ENCODE data around the gene DNAJC25. TPM values are rescaled to one million over a fixed set of nuclear protein-coding genes. Genes with fewer than 3 reads are reported as not detected.

The DNAJC25 gene
- polyA plus RNA-seq, 2 of the 4 experiments (the other 2 are of a cell fraction), result 8.6 to 12.1 TPM

- TF ChIP-seq TP53 (CRISPR knock-in tag; IDR thresholded peaks at IDR 0.05) (no peak), JUNB (IDR thresholded peaks at IDR 0.05) (no peak), HOXB5 (CRISPR knock-in tag; IDR thresholded peaks at IDR 0.05) (no peak)
- CTCF ChIA-PET, result no interaction called here
- ATAC-seq (no peak), DNase-seq (ENCODE audit: low read depth in 1 of 2, low spot score in 1 of 2) (no peak), FAIRE-seq (no peak)
- 68% methylated on average over 6 of the region's 6 CpGs for WGBS (ENCODE audit: missing lambda C conversion rate)
- no peak overlapping the region for H3K4me3 ChIP-seq
- no peak overlapping the region for H3K4me2 ChIP-seq
- no peak overlapping the region for H3K27ac ChIP-seq
- H3K4me1 ChIP-seq, result peaks cover 25% of the 10 kb centered on the region; the same call in 2 of the 3 replicates
- POLR2A ChIA-PET, result no interaction called here
- no peaks in the 10 kb centered on the region for H3K9me3 ChIP-seq
These were observed 6.4 kb downstream of the DNAJC25 start for GRCh38 chr9:111637421-111637950.

DNA sequence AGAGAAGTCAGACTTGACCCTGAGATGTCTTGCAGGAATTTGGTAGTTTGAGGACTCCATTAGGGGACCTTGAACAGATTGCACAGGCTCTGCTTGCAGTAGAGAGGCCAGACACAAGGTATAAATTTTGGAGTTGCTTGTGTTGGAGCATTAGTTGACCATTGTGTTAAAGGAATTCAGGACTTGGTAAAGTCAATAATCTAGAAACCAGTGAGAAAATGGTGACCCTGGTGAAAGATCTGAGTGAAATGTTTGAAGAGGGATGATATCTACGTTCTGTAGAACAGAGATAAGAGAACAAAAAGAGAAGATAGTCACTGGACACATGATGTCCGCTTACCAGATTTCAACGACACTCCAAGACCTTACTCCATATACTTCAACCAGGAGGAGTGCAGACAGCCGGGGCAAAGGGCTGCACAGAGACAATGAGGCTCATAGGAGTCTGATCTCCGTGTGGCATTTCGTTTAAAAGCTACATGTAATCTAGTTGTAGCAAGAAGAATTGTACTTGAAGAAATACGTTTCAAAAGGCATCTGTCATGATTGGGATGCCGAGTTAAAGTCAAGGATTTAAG, 13.2 kb downstream of the DNAJC25 start:
- H3K27ac ChIP-seq, result no peak overlapping the region
- TF ChIP-seq PHF8 (IDR thresholded peaks at IDR 0.05; ENCODE audit: borderline replicate concordance, low read depth) (no peak), RCOR1 (IDR thresholded peaks at IDR 0.05; ENCODE audit: low read depth, low read length) (no peak), POLR2A (IDR thresholded peaks at IDR 0.05; ENCODE audit: low read length) (no peak), HOXA7 (CRISPR knock-in tag; IDR thresholded peaks at IDR 0.05) (no peak), KDM5A (IDR thresholded peaks at IDR 0.05) (no peak), SREBF2 (IDR thresholded peaks at IDR 0.05) (no peak), ELK1 (IDR thresholded peaks at IDR 0.05; ENCODE audit: low read depth, low read length) (no peak), CEBPB (IDR thresholded peaks at IDR 0.05) (no peak), CHD2 (IDR thresholded peaks at IDR 0.05; ENCODE audit: low read length, partially characterized antibody) (no peak), RFX5 (IDR thresholded peaks at IDR 0.05) (no peak), MYC (IDR thresholded peaks at IDR 0.05; ENCODE audit: borderline replicate concordance, low read length) (no peak), RNF2 (IDR thresholded peaks at IDR 0.05; ENCODE audit: borderline replicate concordance, low read depth) (no peak), BHLHE40 (IDR thresholded peaks at IDR 0.05; ENCODE audit: low read depth, low read length) (no peak), MAZ (IDR thresholded peaks at IDR 0.05; ENCODE audit: borderline replicate concordance, low read depth, low read length) (no peak)
- TF ChIP-seq, protein P1, sequence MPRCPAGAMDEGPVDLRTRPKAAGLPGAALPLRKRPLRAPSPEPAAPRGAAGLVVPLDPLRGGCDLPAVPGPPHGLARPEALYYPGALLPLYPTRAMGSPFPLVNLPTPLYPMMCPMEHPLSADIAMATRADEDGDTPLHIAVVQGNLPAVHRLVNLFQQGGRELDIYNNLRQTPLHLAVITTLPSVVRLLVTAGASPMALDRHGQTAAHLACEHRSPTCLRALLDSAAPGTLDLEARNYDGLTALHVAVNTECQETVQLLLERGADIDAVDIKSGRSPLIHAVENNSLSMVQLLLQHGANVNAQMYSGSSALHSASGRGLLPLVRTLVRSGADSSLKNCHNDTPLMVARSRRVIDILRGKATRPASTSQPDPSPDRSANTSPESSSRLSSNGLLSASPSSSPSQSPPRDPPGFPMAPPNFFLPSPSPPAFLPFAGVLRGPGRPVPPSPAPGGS (IDR thresholded peaks at IDR 0.05), result no peak
- TF ChIP-seq, protein P2, sequence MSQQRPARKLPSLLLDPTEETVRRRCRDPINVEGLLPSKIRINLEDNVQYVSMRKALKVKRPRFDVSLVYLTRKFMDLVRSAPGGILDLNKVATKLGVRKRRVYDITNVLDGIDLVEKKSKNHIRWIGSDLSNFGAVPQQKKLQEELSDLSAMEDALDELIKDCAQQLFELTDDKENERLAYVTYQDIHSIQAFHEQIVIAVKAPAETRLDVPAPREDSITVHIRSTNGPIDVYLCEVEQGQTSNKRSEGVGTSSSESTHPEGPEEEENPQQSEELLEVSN (IDR thresholded peaks at IDR 0.05; ENCODE audit: borderline replicate concordance, low read depth), result no peak
- WGBS (ENCODE audit: missing lambda C conversion rate), result 92% methylated on average over 8 of the region's 8 CpGs
- no peaks in the 10 kb centered on the region for H3K9me3 ChIP-seq
- no peak for ATAC-seq
- no peaks in the 10 kb centered on the region for H3K4me1 ChIP-seq
- ChIA-PET POLR2A (interaction anchor here (0.7 kb wide), 1 partner anchor 13 kb away, joined by 3 read pairs; the partner anchor contains the start of gene DNAJC25), CTCF (interaction anchor here (0.6 kb wide), 1 partner anchor 21 kb away, joined by 3 read pairs; no protein-coding TSS in a partner anchor)
- no peak for DNase-seq (ENCODE audit: low read depth in 1 of 2, low spot score in 1 of 2)
- no peak overlapping the region for H3K4me2 ChIP-seq
- no peak overlapping the region for H3K4me3 ChIP-seq
- FAIRE-seq, result no peak

DNA sequence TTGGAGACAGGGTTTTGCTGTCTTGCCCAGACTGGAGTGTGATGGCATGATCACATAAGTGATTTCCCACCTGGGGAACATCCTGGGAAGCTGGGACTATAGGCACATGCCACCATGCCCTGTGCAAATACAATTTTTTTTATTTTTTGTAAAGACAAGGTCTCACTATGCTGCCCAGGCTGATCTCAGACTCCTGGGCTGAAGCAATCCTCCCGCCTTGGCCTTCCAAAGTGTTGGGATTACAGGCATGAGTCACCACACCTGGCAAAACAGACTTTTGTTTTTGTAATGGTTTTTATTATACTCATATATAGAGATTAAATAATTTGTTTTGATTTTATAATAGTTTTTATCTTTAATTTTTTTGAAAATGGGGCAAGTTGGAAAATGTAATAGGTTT, 14.7 kb downstream of the DNAJC25 start:
- Histone ChIP-seq H3K27ac (no peak overlapping the region), H3K9me3 (no peaks in the 10 kb centered on the region), H3K4me1 (no peaks in the 10 kb centered on the region), H3K4me3 (no peak overlapping the region), H3K4me2 (no peak overlapping the region)
- CTCF ChIA-PET, result interaction anchor here (1.0 kb wide), 1 partner anchor 15 kb away, joined by 3 read pairs; the partner anchor contains the start of gene DNAJC25
- FAIRE-seq, result no peak
- POLR2A ChIA-PET, result interaction anchor here (1.8 kb wide), 1 partner anchor 15 kb away, joined by 6 read pairs; the partner anchor contains the start of gene DNAJC25
- WGBS (ENCODE audit: missing lambda C conversion rate), result 82% methylated on average over 1 of the region's 1 CpG
- DNase-seq (ENCODE audit: low read depth in 1 of 2, low spot score in 1 of 2), result no peak
- ATAC-seq, result no peak; a peak in 1 of 6 replicates
- TF ChIP-seq MYC (IDR thresholded peaks at IDR 0.05; ENCODE audit: borderline replicate concordance, low read length) (no peak), JUNB (IDR thresholded peaks at IDR 0.05) (no peak), CHD4 (IDR thresholded peaks at IDR 0.05; ENCODE audit: borderline replicate concordance) (no peak), HMGXB4 (CRISPR knock-in tag; IDR thresholded peaks at IDR 0.05; ENCODE audit: borderline replicate concordance) (no peak), KDM1A (IDR thresholded peaks at IDR 0.05; ENCODE audit: low read depth) (no peak), MAFK (IDR thresholded peaks at IDR 0.05; ENCODE audit: partially characterized antibody) (no peak), KDM5A (IDR thresholded peaks at IDR 0.05) (no peak), MAZ (IDR thresholded peaks at IDR 0.05; ENCODE audit: borderline replicate concordance, low read depth, low read length) (no peak), ZNF302 (CRISPR knock-in tag; IDR thresholded peaks at IDR 0.05) (no peak), RARB (CRISPR knock-in tag; IDR thresholded peaks at IDR 0.05) (no peak)
- TF ChIP-seq, protein P1 (IDR thresholded peaks at IDR 0.05), result no peak
- TF ChIP-seq, protein P2 (IDR thresholded peaks at IDR 0.05; ENCODE audit: borderline replicate concordance, low read depth), result no peak
